ENCODE data around the gene SPTBN5.

Gene SPTBN5

DNA sequence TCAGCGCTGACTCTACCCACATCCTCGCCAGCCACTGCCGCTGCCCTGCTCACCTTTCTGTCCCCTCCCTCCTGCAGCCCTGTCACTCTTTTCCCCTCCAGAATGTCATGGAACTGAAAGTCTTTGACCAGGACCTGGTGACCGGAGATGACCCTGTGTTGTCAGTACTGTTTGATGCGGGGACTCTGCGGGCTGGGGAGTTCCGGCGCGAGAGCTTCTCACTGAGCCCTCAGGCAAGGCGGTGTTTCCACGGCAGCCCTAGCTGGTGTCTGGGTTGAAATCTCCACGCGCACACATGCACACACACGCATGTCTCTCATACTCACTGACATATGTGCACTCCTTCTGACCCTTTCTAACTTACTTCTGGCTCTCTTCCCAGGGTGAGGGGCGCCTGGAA lies 53.2 kb downstream of the SPTBN5 start:
- no peak for DNase-seq

DNA sequence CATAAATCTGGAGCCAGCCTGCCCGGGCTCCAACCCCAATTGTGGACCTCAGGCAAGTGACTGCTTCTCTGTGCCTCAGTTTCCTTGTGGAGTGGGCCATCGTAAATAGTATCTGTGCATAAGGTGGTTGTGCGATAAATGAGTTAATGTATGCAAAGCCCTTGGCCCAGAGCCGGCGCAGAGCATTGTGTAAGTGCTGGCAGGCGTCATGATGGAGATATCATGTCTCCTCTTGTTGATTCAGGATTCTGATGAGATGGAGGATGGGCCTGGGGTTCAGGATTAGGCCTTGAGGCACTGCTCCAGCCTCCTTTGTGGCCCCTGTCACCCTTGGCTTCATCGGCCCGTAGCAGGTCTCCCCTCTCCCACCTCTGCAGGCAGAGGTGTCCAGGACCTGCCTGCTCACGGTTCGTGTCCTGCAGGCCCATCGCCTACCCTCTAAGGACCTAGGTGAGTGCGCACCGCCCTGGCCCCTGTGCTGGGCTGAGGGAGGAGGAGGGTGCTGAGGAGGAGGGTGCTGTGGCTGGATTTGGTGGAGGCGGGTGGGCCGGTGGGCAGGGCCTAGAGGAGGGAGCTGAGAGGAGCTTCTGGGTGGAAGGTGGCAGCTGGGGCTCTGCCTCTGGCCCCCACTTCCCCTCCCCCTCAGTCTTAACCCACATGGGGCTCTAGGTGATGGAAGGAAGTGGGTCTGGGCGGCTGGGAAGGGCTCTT lies 53.9 kb downstream of the SPTBN5 start:
- no peak for DNase-seq

DNA sequence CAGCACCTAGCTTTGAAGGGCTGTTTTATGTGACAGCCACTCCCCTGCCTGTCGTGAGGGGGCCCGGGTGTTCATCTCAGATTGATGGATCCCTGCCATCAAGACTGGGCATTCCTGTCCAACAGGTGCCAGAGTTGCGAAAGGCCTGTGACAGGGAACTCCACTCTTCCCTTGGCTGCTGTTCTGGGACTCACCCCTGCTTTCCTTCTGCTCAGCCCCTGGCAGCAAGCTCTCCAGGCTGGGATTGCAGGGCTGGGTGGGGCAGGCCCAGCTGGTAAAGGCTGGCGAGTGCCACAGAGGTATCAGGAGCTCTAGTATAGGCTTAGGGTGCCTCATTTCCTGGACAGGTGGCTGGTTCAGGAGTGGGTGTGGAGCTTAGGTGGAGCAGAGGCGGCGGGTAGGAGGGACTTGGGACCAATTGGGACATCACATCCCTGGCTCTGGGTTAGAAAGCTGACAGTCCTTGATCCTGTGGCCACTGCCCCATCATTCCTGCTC lies 55.4 kb downstream of the SPTBN5 start, which contains the start of gene PLA2G4B:
Gene PLA2G4B, plus strand, starts transcription at position 448 of the 498 bp plus-strand sequence. CDS start 67 bp downstream, outside the sequence.
- no peak for DNase-seq

DNA sequence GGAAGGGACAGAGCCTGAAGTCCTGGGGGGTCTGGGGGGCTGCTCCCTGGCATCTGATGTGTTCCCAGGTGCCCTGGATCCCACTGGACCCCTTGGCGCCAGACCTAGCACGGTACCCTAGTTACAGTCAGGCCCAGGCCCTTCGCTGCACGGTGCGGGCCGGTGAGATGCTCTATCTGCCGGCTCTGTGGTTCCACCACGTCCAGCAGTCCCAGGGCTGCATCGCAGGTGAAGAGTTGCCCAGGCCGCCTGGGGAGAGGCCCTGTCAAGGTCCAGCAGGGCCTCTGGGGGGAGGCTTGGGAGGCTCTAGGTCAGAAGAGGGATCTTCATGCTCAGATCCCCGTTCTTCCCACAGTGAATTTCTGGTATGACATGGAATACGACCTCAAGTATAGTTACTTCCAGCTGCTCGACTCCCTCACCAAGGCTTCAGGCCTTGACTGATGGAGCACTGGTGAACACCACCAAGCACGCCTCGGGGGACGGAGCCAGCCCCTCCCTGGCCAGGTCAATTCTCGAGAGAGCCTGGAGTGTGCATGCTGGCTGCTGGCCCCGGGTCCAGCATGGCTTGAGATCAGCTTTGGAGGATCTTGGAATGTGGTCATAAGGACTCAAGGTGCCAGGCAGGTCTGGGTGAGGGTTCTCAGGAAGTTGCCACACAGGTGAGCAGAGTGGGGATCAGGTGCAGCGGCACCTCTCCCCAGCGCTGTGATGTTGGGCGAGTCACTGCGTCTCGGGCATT lies 57.0 kb downstream of the SPTBN5 start:
- no peak for DNase-seq

DNA sequence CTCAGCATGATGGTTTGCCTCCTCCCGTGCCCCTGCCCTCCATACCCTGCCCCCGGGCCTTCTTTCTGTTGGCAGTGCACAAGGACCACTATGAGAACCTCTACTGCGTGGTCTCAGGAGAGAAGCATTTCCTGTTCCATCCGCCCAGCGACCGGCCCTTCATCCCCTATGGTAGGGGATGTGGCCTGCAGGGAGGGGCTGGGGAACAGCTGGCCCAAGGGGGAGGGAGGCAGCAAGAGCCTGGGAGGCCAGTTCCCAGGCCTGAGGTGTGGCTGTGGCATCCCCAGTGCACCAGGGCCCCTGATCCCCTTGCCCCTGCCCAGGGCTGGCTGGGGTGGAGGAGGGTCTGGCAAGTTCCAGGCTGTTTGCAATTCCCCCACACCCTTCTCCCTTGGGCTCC lies 57.8 kb downstream of the SPTBN5 start:
- no peak for DNase-seq

DNA sequence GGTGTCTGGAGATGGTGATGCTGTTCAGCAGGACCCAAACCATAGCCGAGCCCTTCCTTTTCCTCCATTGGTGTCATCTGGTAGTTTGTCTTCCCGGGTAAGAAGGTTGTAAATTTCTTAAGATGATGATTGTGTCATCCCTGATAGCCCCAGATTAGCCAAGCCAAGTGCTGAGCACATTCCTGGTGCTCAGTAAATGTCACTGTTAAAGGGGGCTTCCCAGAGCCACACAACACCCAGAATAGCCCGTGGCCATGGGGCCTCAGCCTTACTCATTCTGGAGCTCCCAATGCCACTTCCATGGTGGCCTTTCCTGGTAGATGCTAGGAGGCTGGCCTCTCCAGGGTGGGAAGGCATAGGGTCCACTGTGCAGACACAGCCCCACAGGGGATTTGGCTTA lies 59.8 kb downstream of the SPTBN5 start:
- DNase-seq, result no peak

DNA sequence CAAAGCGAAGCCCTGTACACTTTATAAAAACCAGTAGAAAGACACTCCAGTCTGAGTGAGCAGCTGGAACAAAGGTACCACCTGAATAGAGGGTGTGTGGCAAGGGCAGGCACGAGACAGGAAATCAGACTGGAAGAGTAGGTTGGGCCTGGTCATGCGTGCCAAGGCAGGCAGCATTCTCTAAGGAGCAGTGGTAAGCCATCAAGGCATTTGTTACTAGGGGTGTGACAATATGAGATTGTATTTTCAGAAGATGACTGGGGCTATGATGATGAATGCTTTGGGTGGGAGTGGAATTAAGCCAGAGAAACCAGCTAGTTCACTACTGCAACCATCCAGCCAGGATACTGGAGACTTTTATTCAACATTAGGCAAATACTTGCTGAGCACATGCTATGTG lies 61.0 kb downstream of the SPTBN5 start:
- DNase-seq, result peak; percentile 42

DNA sequence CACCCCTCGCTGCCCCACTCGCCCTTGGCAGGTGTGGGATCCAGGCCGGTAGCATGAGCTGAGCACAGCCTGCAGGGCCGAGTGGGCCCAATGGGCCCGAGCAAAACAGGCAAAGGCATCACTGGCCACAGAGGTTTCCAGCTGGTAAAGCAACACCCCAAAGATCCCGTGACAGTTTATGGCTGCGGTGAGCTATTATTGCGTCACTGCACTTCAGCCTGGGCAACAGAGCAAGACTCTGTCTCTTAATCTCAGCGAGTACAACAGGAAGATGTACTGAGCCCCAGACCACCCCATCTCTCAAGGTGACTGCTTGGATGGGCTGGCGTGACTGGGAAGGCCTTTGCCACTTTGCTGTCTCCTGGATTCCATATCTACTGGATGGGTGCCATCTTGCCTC lies 61.6 kb downstream of the SPTBN5 start:
- no peak for DNase-seq

DNA sequence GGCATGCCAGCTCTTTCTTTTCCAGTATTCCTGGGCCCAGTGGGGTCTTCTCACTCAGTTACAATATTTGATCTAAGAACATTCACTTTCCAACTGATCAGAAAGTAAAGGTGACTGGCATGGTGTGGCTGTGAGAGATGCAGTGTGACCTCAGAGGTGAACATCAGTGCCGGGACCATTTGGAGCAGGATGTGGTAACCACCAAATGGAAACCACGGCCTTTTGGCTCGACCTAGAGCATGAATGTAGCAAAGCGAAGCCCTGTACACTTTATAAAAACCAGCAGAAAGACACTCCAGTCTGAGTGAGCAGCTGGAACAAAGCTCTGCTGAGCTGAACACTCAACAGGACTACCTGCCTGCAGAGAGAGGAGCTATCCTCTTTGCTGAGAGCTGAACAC lies 62.6 kb downstream of the SPTBN5 start:
- peak; percentile 69 for DNase-seq

DNA sequence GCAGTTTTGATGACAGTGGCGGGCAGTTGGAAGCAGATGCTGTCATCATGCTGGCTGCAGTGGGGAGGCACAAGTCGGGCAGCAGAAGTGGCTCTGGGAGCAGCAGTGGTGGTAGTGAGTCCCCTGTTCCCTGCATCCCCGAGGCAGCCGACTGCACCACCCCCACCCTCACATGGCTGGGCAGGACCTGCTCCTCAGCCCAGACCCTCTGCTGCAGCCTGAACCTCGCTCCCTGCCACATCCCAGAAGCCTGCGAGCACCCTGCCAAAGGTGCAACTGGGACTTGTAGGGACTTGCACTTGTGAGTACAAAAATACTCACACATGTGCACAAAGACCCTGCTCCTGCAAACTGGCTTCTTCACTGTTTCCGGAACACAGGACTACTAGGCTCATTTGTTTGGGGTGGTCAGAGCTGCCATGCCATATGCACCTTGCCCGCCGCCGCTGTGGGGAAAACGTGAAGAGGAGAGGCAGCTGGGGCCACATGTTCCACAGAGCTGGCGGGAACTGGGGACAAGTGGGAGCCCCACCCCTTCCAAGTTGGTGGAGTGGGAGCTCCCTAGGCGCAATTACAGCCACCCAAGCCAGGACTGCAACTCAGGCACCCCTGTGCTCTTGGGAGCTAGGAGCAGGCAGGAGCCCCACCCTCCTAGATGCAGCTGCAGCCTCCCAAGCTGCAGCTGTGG lies 63.8 kb downstream of the SPTBN5 start:
- no peak for DNase-seq

DNA sequence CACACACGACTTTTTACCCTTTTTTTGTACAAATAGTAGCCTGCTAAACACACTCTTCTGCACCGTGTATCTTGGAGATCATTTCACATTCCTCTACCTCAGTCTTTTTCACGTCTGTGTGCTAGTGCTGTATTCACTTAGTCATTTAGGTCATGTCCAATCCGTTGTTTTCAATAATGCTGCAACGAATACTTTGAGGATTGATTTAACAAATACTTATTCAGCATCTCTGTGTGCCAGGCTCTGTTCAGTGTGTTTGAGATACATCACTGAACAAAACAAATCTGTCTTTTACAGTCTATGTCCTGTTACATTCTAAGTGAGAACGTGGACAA lies 65.1 kb downstream of the SPTBN5 start:
- no peak for DNase-seq

DNA sequence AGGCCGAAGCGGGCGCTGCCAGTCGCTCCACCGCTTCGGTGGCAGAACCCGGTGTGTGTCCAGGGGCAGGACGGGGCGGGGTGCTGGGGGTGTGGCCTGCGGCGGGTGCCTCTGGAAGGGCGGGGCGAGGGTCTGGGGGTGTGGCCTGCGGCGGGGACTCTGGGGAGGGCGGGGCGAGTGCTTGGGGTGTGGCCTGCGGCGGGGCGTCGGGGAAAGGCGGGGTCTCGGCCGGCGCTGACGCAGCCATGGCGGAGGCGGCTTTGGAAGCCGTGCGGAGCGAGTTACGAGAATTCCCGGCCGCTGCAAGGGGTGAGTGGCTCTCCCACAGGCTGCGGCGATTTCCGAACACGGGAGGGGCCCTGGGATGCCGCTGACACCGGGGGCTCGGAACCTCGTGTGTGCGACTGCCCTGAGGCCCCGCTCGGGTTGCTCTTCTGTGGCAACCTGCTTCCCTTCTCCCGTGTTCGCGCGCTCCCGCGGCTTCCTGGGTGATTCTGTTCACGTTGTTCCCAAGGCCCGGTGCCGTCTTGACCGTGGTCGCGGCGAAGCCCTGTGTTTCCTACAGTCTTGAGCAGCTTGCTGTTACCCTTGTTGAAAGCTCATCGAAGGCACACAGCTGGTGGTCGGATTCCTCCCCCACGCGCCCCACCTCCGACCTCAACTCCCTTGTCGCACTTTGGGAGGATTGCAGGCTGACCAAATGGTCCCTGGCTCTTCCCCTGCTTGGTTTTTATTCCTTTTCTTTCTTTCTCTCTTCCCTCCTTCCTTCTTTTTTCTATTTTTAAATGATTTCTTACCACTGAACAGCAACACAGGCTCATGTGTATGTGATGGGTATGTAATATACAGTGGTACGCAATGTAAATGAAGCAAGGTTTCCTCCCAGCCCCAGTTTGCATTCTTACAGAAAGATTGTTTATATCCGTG lies 65.7 kb downstream of the SPTBN5 start, which contains the start of gene JMJD7:
Gene JMJD7, plus strand, starts transcription at position 213 of the 927 bp plus-strand sequence. Its CDS starts 33 bp downstream, at position 246.
- peak; percentile 99 for DNase-seq

DNA sequence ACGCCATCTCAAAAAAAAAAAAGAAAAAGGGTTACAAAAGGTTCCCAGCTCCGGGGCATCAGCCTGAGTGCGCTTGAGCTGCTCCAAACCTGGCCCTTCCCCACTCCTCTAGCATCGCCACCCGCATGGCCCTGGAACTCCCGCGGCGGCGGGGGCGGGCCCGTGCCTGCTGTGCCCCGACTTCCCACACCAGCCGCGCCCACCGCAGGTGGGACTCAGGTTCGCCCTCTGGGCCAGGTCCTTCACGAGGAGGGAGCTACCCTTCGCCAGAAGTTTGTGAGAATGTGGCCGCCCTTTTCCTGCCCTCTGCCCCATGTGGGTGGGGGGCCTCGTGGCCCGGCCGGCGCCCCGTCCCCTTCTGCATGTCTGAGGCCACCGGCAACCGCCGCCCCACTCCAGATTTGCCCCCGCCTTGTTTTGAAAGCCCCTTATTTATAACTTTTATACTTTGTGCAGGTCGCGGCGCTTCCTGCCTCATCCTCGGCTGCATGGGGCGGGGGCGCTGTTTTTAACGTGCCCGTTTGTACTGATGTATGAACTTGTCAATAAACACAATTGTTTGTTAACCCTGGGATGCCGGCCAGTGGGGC lies 66.5 kb downstream of the SPTBN5 start:
- DNase-seq, result peak; percentile 46

DNA sequence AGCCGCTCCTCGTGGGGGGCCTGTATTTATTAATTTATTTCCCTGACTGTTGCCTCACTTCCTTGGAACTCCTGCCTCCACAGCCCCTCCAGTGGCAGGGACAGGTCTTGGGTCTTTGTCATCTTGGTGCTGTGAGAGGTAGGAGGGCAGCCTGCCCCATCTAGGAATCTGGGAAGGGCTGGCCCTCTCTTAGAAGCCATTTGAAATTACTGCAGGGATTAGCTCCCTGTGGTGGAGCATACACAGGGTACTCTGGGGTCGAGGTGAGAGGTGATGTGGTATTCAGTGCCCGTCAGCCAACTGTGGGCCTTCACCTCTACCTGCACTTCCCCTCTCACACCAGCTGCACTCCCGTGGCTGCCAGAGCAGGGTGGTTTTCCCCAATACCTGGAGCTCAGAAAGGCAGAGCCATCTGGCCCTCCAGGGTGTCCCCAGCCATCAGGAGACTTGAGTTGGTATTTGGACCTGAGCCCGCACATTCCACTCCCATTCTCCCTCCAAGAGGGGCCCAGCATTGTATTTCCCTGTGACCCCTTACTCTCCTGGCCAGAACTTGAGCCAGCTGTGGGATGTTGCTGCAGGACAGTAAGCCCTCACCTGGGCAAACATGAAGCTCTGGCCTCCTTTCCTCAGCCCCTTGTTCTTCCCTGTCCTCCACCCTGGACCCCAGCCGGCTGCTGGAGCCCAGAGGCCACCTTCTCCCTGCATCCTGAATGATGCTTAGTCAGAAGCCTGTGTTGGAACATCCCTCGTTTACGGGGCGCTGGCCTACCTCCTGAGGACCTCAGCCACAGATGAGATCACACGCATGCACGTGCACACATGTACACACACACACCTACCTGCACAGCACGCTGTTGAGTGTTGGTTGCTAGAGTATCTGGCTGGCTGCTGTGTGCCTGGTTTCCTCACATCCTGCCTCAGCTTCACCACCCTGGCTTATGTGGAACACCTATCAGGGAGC lies 68.0 kb downstream of the SPTBN5 start:
- DNase-seq, result no peak

DNA sequence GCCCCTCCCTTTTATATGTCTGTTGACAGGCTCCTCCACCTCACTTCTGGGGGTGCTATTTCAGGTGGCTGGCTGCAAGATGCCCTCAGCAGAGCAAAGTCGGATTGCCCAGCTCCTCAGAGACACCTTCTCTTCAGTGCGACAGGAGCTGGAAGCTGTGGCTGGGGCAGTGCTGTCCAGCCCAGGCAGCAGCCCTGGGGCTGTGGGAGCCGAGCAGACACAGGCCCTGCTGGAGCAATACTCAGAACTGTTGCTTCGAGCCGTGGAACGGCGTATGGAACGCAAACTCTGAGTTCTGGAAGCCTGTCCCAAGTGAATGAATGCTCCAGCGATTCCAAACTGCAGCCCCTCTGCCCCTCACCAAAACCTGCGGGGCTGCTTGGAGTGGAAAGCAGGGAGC lies 68.7 kb downstream of the SPTBN5 start:
- DNase-seq, result no peak

DNA sequence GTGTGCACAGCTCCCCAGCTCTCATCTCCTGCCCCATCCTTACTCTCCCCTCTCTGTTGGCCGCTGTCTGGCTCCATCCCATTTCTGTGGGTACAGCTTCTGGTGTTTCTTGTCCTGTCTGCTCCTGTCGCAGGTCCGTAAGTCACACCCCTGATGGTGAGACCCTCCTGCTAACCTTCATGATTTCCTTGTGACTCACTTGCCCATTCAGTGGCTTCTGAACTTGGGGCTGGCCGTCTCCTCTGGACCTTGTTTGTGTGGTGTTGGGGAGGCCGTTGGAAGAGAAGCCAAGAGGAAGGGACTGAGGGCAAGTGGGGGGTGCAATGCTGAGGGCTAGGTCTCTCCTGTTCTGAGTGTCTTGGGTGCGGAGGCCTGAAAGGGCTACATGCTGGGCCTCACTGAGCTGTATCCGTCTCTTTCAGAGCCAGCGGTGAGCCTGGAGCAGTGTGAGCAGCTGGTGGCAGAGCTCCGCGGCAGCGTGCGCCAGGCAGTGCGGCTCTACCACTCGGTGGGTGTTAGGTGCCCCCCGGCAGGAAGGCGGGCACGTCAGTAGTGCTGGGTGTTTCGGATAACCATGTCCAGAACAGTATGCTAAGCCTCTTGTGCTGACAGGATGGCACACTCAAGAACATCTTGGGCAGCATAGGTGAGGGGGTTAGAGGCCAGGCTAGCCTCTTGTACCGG lies 69.6 kb downstream of the SPTBN5 start:
- no peak for DNase-seq

DNA sequence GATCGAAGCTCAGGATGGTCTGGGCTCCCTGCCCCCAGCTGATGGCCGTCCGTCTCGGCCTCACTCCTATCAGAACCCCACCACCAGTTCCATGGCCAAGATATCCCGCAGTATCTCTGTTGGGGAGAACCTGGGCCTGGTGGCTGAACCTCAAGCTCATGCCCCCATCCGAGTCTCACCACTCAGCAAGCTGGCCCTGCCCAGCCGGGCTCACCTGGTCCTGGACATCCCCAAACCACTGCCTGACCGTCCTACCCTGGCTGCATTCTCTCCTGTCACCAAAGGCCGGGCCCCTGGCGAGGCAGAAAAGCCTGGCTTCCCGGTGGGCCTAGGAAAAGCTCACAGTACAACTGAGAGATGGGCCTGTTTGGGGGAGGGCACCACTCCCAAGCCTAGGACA lies 70.4 kb downstream of the SPTBN5 start:
- DNase-seq, result no peak

DNA sequence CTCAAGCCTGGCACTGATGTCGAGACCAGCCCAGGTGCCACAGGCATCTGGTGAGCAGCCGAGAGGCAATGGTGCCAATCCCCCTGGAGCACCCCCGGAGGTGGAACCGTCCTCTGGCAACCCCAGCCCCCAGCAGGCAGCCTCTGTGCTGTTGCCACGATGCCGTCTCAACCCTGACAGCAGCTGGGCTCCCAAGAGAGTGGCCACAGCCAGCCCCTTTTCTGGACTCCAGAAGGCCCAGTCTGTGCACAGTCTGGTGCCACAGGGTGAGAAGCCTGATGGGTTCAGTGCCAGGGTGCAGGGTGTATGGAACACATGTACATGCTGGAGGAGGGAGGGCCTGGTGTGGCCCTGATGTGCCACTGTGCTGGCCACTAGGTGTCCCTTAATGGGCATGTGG lies 70.9 kb downstream of the SPTBN5 start:
- DNase-seq, result no peak

DNA sequence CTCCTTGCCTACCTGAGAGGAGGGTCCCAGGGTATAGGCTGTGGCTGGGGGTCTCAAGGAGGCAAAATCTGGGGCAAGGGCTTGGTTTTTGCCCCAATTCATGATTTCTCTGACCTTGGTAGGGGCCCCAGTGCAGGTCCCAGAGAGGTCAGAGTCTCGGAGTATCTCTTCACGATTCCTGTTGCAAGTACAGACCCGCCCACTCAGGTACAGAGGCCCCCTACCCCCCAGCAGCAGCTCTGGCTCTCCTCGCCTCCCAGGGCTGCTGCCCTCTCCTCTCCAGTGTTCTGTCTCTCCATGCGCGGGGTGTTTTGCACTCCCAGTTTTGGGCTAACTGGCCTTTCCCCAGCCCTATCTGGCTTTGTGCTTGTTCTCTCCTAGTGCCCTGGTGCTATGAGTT lies 71.4 kb downstream of the SPTBN5 start:
- no peak for DNase-seq

DNA sequence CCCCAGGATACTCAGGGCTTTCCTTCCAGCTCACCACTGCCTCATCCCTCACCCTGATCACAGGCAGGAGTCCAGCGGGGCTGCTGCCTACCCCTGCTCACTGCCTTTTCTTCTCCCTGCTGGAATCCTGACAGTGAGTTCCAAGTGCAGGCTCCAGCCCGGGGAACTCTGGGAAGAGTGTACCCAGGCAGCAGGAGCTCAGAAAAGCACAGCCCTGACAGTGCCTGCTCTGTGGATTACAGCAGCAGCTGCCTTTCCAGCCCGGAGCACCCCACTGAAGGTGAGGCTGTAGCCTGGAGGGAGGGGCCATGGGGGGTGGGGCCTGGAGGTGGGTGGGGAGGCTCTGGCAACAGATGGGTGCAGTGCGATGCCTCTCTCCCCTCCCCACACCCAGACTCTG lies 72.0 kb downstream of the SPTBN5 start:
- no peak for DNase-seq

Measured in CD4-positive, alpha-beta T cell treated with Interleukin-6 for 4 hours (primary cell).